Measurements from ENCODE around the gene TSHZ2. TPM values are rescaled to one million over a fixed set of nuclear protein-coding genes. Genes with fewer than 3 reads are reported as not detected.

Gene TSHZ2
- total RNA-seq, 1 experiment from 2014 or later, result 0.07 TPM

- no CpG with 5 or more reads among the region's 2 CpGs for WGBS (ENCODE audit: extremely low coverage, insufficient read length, low lambda C conversion rate)
- no peak overlapping the region for H3K56ac ChIP-seq (ENCODE audit: insufficient read length, low read depth, low read length)
- no peak overlapping the region for H4K5ac ChIP-seq (ENCODE audit: insufficient read length, low read depth, low read length)
- no peaks in the 10 kb centered on the region for H3K4me1 ChIP-seq (ENCODE audit: insufficient read depth, low read length)
- H3K79me2 ChIP-seq (ENCODE audit: insufficient read depth, low read length), result no peaks in the 10 kb centered on the region
- no peak overlapping the region for H3K23ac ChIP-seq (ENCODE audit: insufficient read length, low read depth, low read length)
- no peak overlapping the region for H4K91ac ChIP-seq (ENCODE audit: insufficient read length, low read depth, low read length)
- H4K20me1 ChIP-seq (ENCODE audit: control insufficient read depth, insufficient read depth, insufficient read length), result no peaks in the 10 kb centered on the region
- no peak overlapping the region for H2BK120ac ChIP-seq (ENCODE audit: low read depth, low read length, poor library complexity, severe bottlenecking)
- H3K4me1 Mint-ChIP-seq, result peaks cover under 1% of the 10 kb centered on the region in 2 experiments; a peak in 1 of 4 replicates
- no peaks in the 10 kb centered on the region for H3K36me3 Mint-ChIP-seq (ENCODE audit: insufficient read depth in 1 of 3, low read depth in 3 of 3)
- no peak overlapping the region for H3T11ph ChIP-seq (ENCODE audit: low read length)
- H3K18ac ChIP-seq (ENCODE audit: insufficient read length, low read depth, low read length), result no peak overlapping the region
- H2BK12ac ChIP-seq (ENCODE audit: insufficient read length, low read depth, low read length), result no peak overlapping the region
- H2BK20ac ChIP-seq (ENCODE audit: low read depth, low read length, poor library complexity, severe bottlenecking), result no peak overlapping the region
- H2BK5ac ChIP-seq (ENCODE audit: insufficient read length, low read length), result no peak overlapping the region
- no peak for TF ChIP-seq CTCF (conservative IDR thresholded peaks at IDR 0.05)
- no peak overlapping the region for H3K14ac ChIP-seq (ENCODE audit: insufficient read depth, low read length)
- DNase-seq, result no peak
- H3K4ac ChIP-seq (ENCODE audit: low read depth, low read length), result no peak overlapping the region
- no peak overlapping the region for H3K27ac ChIP-seq (ENCODE audit: insufficient read length, low read depth, low read length)
- H3K9me3 Mint-ChIP-seq, result peaks cover 0 to 3% of the 10 kb centered on the region in 2 experiments; a peak in 2 of 5 replicates
- H3K27me3 ChIP-seq (ENCODE audit: insufficient read depth, low read length), result no peaks in the 10 kb centered on the region
- H3K23me2 ChIP-seq (ENCODE audit: insufficient read length, low read depth, low read length, poor library complexity, severe bottlenecking), result no peaks in the 10 kb centered on the region
- no peak overlapping the region for H4K8ac ChIP-seq (replicated peaks; ENCODE audit: insufficient read length, low read depth, low read length)
- H2BK15ac ChIP-seq (ENCODE audit: low read depth, low read length), result no peak overlapping the region
- H3K27me3 Mint-ChIP-seq (ENCODE audit: low read depth), result no peaks in the 10 kb centered on the region; the same call in 1 of the 2 replicates
- no peak overlapping the region for H3K4me3 Mint-ChIP-seq
- no peak overlapping the region for H2AK5ac ChIP-seq (ENCODE audit: insufficient read length, low read length)
- H2AFZ ChIP-seq (ENCODE audit: low read length), result no peak overlapping the region
- H3K79me1 ChIP-seq (ENCODE audit: insufficient read depth, low read depth, low read length, poor library complexity, severe bottlenecking), result no peaks in the 10 kb centered on the region
- H3K9me3 ChIP-seq (ENCODE audit: control insufficient read depth, low read depth, low read length), result no peaks in the 10 kb centered on the region
- H3K27ac Mint-ChIP-seq, result no peak overlapping the region
- no peak overlapping the region for H3K9ac ChIP-seq (ENCODE audit: extremely low read depth, insufficient read length, low read length)
- H3K4me2 ChIP-seq (ENCODE audit: insufficient read depth, insufficient read length, low read length), result no peak overlapping the region
Measured at GRCh38 chr20:53154540-53154939, 182.4 kb downstream of the TSHZ2 start.

Data from H9 (cell line).